Fibroblast of lung (primary cell): Measurements from ENCODE around the gene IL18R1. TPM values are rescaled to one million over a fixed set of nuclear protein-coding genes. Genes with fewer than 3 reads are reported as not detected.

Source experiments
- DNase-seq, 2 donors: peaks; one replicate each; pipeline versions ENCODE4 v3.0.0 to v3.0.0-alpha.2; 2010; ENCODE audit warnings: low read depth in 2 of 2
- H2AFZ ChIP-seq: 2 replicates; pipeline ENCODE4 v1.5.1; 2012; ENCODE audit warnings: low read length, control low read depth, inconsistent platforms
- H3K27ac ChIP-seq: 2 replicates; pipeline ENCODE4 v1.5.1; 2011; ENCODE audit warnings: low read length, control low read depth; ENCODE audit not compliant: insufficient read depth
- H3K27me3 ChIP-seq: 2 replicates; pipeline ENCODE4 v1.5.1; 2011; ENCODE audit warnings: mild to moderate bottlenecking, low read length; ENCODE audit not compliant: control insufficient read depth, insufficient read depth
- H3K36me3 ChIP-seq: 2 replicates; pipeline ENCODE4 v1.5.1; 2011; ENCODE audit warnings: low read length; ENCODE audit not compliant: control insufficient read depth, insufficient read depth
- H3K4me1 ChIP-seq: 2 replicates; pipeline ENCODE4 v1.5.1; 2011; ENCODE audit warnings: low read length; ENCODE audit not compliant: control insufficient read depth, insufficient read depth; ENCODE audit errors: extremely low read depth
- H3K4me2 ChIP-seq: 2 replicates; pipeline ENCODE4 v1.5.1; 2011; ENCODE audit warnings: low read length, control low read depth; ENCODE audit not compliant: insufficient read depth; ENCODE audit errors: extremely low read depth
- H3K4me3 ChIP-seq, 4 experiments: fragments of 200-600 bp in 1 of 4; sonication (generic) in 1 of 4; replicated peaks in 1 of 4; 2 replicates each; pipeline ENCODE4 v1.5.1; 2011 to 2016; ENCODE audit warnings: low read length in 4 of 4, low read depth in 3 of 4, mild to moderate bottlenecking in 3 of 4, control low read depth in 2 of 4, inconsistent platforms in 1 of 4, mixed read lengths in 1 of 4; ENCODE audit not compliant: insufficient read depth in 1 of 4; ENCODE audit errors: control extremely low read depth in 1 of 4
- H3K79me2 ChIP-seq: 2 replicates; pipeline ENCODE4 v1.5.1; 2012; ENCODE audit warnings: mild to moderate bottlenecking, low read length, inconsistent platforms; ENCODE audit not compliant: control insufficient read depth, insufficient read depth
- H3K9ac ChIP-seq: 2 replicates; pipeline ENCODE4 v1.5.1; 2011; ENCODE audit warnings: mild to moderate bottlenecking, low read length, control low read depth; ENCODE audit not compliant: insufficient read depth
- H3K9me3 ChIP-seq: 2 replicates; pipeline ENCODE4 v1.5.1; 2012; ENCODE audit warnings: low read depth, low read length; ENCODE audit not compliant: control insufficient read depth, insufficient read depth
- H4K20me1 ChIP-seq: 2 replicates; pipeline ENCODE4 v1.5.1; 2011; ENCODE audit warnings: low read length; ENCODE audit not compliant: control insufficient read depth, insufficient read depth; ENCODE audit errors: extremely low read depth
- CTCF ChIP-seq, 2 donors: IDR thresholded peaks in 1 of 2; conservative IDR thresholded peaks in 1 of 2; 1 replicate in 1 of 2; 2 replicates in 1 of 2; pipeline ENCODE4 v1.5.1; 2011 to 2012; ENCODE audit warnings: low read length in 2 of 2, control low read depth in 1 of 2, inconsistent platforms in 1 of 2, low read depth in 1 of 2, mild to moderate bottlenecking in 1 of 2
- EZH2 ChIP-seq: IDR thresholded peaks from 2 replicates; pipeline ENCODE4 v1.5.1; 2012; ENCODE audit warnings: low read length, control low read depth, mild to moderate bottlenecking; ENCODE audit errors: missing control alignments
- polyA plus RNA-seq, 2 donors: library from polyadenylated mRNA; depleted of rRNA in 1 of 2; stranded (reverse) in 1 of 2; unstranded in 1 of 2; fragments of >200 nt; gene quantifications; 2 replicates each; pipeline ENCODE4 v1.2.1, GENCODE V29; 2011 to 2012; ENCODE audit warnings: missing spikeins in 1 of 2
- total RNA-seq: library from RNA; depleted of rRNA; stranded (reverse); fragments of >200 nt; gene quantifications from 2 replicates; pipeline ENCODE4 v1.2.1, GENCODE V29; 2014

The IL18R1 gene
- total and polyA plus RNA-seq, 2 donors (not counting 1 experiment from before 2014, with no cell fraction given) = 0.10 to 0.50 TPM

- H3K9ac ChIP-seq = no peak overlapping the region
- H3K4me1 ChIP-seq = no peaks in the 10 kb centered on the region
- no peaks in the 10 kb centered on the region for H4K20me1 ChIP-seq
- H3K27ac ChIP-seq = no peak overlapping the region
- no peak overlapping the region for H2AFZ ChIP-seq
- no peaks in the 10 kb centered on the region for H3K9me3 ChIP-seq
- H3K4me3 ChIP-seq = no peak overlapping the region
- no peaks in the 10 kb centered on the region for H3K79me2 ChIP-seq
- no peak overlapping the region for H3K4me2 ChIP-seq
- DNase-seq = no peak
- H3K27me3 ChIP-seq = peaks cover 7% of the 10 kb centered on the region
- TF ChIP-seq EZH2 (no peak), CTCF (conservative IDR thresholded peaks at IDR 0.05 in 1 of 2, IDR thresholded peaks at IDR 0.05 in 1 of 2; ENCODE audit: low read depth in 1 of 2, low read length in 2 of 2) (no peak)
- H3K36me3 ChIP-seq = no peaks in the 10 kb centered on the region
Measured at GRCh38 chr2:102421890-102422759, 66.5 kb downstream of the IL18R1 start.

GRCh38 chr2:102422910-102423309 is 67.3 kb downstream of the IL18R1 start, which contains the start of gene IL18RAP:
IL18RAP (plus strand) TSS chr2:102423160; CDS start chr2:102423278, 118 bp downstream.
- H3K9ac ChIP-seq = no peak within 1 kb of the TSS
- H3K36me3 ChIP-seq = no peaks in the 10 kb centered on the region
- H3K27ac ChIP-seq = no peak within 1 kb of the TSS
- no peak within 1 kb of the TSS for H3K4me3 ChIP-seq
- H2AFZ ChIP-seq = no peak within 1 kb of the TSS
- H3K4me2 ChIP-seq = no peak within 1 kb of the TSS
- no peaks in the 10 kb centered on the region for H4K20me1 ChIP-seq
- TF ChIP-seq EZH2 (no peak), CTCF (conservative IDR thresholded peaks at IDR 0.05 in 1 of 2, IDR thresholded peaks at IDR 0.05 in 1 of 2; ENCODE audit: low read depth in 1 of 2, low read length in 2 of 2) (no peak)
- H3K9me3 ChIP-seq = no peaks in the 10 kb centered on the region
- DNase-seq = no peak
- no peaks in the 10 kb centered on the region for H3K79me2 ChIP-seq
- H3K27me3 ChIP-seq = peaks cover 7% of the 10 kb centered on the region
- H3K4me1 ChIP-seq = no peaks in the 10 kb centered on the region

GRCh38 chr2:102423368-102423767 is 67.8 kb downstream of the IL18R1 start:
- Histone ChIP-seq H3K27me3 (peaks cover 7% of the 10 kb centered on the region), H3K27ac (no peak overlapping the region), H3K36me3 (no peaks in the 10 kb centered on the region), H3K9me3 (no peaks in the 10 kb centered on the region), H3K4me3 (no peak overlapping the region), H3K4me2 (no peak overlapping the region), H3K4me1 (no peaks in the 10 kb centered on the region), H3K9ac (no peak overlapping the region), H3K79me2 (no peaks in the 10 kb centered on the region), H4K20me1 (no peaks in the 10 kb centered on the region), H2AFZ (no peak overlapping the region)
- TF ChIP-seq CTCF (conservative IDR thresholded peaks at IDR 0.05 in 1 of 2, IDR thresholded peaks at IDR 0.05 in 1 of 2; ENCODE audit: low read depth in 1 of 2, low read length in 2 of 2) (no peak), EZH2 (no peak)
- DNase-seq = no peak
